ENCODE measurements around the gene HMGN3.

- TF ChIP-seq POLR2A (IDR thresholded peaks at IDR 0.05), result no peak
- TF ChIP-seq CTCF (IDR thresholded peaks at IDR 0.05), result no peak
- TF ChIP-seq POLR2AphosphoS5 (IDR thresholded peaks at IDR 0.05; ENCODE audit: insufficient read depth in 1 of 2, low read depth in 1 of 2), result no peak
These were observed 26.3 kb upstream of the HMGN3 start for GRCh38 chr6:79260772-79261171.
